Tibial nerve (tissue), 4 donors: ENCODE measurements around the gene VAMP8.

ENCODE experiments used
- EP300 ChIP-seq, 2 donors: sonication (generic); formaldehyde crosslinking; IDR thresholded peaks; one replicate each; pipeline ENCODE4 v1.6.1; 2017; ENCODE audit warnings: antibody characterized with exemption in 2 of 2, mild to moderate bottlenecking in 1 of 2
- POLR2A ChIP-seq, 2 donors: fragments of 450-650 bp; IDR thresholded peaks; one replicate each; pipeline ENCODE4 v1.6.1; 2017; ENCODE audit warnings: antibody characterized with exemption in 2 of 2, mild to moderate bottlenecking in 2 of 2, moderate library complexity in 2 of 2
- TF ChIP-seq, protein P1 (sequence below), 5 experiments: fragments of 200-600 bp in 3 of 5; fragments of 450-650 bp in 2 of 5; sonication (generic) in 3 of 5; IDR thresholded peaks; one replicate each; pipeline ENCODE4 v1.5.1; 2016 to 2019; ENCODE audit warnings: antibody characterized with exemption in 5 of 5, mild to moderate bottlenecking in 3 of 5, moderate library complexity in 2 of 5

DNA sequence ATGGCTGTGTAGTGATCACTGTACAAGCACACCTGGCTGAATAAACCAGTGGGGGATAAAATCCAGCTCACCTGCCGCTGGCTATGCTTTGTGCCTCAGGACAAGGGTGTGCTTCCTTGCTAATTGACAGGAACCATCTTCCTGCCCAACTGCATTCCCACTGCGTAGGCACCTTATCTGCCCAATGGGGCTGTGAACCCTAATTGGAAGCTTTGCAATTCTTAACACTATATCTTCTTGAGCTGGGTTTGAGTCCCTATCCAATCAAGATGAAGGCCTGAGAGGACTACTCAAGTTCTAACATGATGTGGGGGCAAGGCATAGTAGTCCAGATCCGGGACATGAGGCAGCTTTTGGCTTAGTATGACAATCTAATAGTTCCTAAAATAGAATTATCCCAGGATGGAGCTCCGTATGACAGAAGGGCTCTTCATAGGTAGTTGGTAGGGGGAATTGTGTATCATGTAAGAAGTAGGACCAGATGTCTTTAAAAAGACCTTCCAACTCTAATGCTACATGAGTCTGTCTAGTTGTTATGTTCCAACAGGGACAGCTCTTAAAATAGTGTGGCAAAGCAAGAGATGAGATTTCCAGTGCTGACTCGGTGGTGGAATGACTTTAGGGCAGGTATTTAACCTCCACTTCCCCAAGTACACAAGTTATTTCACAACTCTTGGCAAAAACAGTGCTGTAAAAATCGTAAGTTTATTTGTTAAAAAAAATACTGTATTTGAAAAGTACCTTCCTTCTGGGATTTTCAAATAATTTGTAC, 27.4 kb downstream of the VAMP8 start:
- TF ChIP-seq EP300 (IDR thresholded peaks at IDR 0.05) (peak in 1 of 2 donors; percentile 13), POLR2A (IDR thresholded peaks at IDR 0.05) (no peak)
- TF ChIP-seq, protein P1, sequence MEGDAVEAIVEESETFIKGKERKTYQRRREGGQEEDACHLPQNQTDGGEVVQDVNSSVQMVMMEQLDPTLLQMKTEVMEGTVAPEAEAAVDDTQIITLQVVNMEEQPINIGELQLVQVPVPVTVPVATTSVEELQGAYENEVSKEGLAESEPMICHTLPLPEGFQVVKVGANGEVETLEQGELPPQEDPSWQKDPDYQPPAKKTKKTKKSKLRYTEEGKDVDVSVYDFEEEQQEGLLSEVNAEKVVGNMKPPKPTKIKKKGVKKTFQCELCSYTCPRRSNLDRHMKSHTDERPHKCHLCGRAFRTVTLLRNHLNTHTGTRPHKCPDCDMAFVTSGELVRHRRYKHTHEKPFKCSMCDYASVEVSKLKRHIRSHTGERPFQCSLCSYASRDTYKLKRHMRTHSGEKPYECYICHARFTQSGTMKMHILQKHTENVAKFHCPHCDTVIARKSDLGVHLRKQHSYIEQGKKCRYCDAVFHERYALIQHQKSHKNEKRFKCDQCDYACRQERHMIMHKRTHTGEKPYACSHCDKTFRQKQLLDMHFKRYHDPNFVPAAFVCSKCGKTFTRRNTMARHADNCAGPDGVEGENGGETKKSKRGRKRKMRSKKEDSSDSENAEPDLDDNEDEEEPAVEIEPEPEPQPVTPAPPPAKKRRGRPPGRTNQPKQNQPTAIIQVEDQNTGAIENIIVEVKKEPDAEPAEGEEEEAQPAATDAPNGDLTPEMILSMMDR (IDR thresholded peaks at IDR 0.05): no peak
